ENCODE results near the gene EHD4.

The EHD4 gene

DNA sequence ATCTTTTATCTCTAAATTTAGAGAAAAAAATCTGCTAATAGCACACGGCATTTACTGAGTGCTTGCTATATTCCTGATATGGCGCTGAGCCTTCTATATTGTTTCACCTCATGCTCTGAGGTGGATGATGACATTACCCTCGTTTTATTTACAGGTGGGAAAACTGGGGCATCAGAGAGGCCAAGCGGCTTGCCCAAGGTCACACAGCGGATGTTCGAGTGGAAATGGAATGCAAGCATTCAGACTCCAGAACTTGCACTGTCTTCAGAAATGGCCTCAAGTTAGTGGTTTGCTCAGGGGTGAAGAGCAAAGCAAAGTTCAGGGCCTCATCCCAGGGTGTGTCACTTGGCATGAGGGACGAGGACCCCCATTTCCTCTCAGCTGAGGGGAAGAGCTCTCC is 17.3 kb downstream of the EHD4 start:
- no peak for DNase-seq

DNA sequence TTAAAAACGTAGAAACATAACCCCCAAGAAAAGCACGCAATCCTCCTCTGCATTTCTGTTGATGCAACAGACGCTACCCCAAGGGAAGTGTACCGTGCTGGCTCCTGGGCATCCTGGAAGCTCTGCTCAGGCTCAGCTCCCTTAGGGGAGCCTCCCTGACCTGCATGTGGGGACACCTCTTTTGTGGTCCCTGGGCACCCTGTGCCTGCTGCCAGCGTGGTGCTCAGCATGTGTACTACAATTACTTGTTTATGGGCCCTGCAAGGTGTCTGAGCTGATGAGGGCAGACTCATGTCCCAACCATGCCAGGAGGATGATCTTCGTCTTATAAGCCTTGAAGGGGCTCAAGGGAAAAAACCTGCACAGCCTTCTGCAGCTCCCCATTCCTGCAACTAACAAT is 18.3 kb downstream of the EHD4 start:
- DNase-seq = no peak

DNA sequence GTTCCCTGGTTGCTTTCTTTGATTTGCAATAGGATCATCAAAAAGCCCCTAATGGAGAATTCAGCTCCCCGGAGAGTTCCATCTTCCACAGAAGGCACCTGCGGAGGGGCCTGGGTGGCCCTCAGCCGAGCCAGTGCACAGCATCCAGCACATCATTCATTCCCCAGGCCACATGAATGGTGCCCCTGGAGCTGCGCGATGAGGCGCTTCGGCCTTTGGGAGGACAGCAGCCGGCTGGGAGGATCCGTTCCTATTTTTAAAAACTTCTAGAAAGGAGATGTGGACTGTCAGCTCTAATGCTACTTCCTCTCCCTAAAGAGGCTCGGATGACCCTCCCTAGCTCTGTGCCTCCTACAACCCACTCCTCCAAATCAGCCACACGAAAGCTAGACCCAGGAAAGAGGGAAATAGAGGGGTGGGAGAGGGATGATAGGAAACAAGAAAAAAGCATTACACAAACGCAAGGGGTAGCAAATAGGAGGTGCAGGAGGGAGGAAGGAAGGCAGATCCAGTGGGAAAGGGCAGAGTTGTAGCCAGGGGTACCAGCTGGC is 20.3 kb downstream of the EHD4 start:
- no peak for DNase-seq

DNA sequence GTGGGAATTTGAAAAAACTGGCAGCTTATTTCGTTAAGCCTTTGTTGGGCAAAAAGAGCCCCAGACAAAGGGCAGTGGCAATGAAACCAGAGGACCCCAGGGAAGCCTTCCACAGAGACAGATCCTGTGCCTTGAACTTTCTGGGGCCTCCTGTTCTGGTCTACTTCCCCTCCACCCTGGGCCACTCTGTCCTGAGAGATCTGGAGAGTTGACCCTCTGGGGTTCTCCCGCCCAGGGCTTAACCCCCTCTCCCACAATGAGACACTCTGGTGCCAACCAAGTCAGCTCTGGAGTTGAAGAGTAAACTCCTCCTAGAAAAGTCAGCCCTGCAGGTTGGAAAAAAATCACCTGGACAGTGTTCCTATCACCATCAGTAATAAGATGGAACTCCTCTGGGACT is 20.8 kb downstream of the EHD4 start:
- no peak for DNase-seq

DNA sequence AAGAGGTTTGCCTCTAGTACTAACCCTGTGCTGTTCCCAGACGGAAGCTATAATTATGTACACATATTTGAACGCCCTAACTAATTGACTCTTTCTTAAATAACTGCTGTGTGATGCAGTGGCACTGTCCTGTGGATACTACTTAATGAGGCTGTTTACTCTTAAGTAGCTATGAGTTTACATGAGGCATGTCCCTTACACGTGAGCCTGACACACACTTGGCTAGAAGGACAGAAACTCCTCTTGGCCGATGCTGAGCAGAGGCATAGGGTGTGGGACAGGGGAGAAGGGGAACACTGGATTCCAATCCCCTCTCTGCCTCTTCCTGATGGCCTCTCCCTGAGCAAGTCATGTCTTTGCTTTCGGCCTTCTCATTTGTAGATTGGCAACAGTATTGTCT is 21.9 kb downstream of the EHD4 start:
- no peak for DNase-seq

DNA sequence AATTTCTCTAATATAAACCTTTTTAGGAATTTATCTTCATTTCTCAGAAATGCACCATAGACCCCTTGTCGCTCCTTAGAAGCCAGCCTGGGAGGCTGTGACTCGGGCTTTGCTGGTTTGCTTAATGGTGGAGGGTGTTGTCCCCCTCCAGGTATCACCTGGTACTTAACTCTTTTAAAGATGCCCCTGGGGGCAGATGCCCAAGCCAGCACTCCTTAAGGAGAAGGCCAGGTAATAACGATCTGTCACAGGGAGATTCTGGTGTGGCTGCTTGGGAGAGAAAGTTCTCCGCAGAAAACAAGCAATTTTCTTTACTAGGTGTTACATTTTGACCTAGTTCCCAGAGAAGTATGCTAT is 22.3 kb downstream of the EHD4 start:
- DNase-seq = no peak

DNA sequence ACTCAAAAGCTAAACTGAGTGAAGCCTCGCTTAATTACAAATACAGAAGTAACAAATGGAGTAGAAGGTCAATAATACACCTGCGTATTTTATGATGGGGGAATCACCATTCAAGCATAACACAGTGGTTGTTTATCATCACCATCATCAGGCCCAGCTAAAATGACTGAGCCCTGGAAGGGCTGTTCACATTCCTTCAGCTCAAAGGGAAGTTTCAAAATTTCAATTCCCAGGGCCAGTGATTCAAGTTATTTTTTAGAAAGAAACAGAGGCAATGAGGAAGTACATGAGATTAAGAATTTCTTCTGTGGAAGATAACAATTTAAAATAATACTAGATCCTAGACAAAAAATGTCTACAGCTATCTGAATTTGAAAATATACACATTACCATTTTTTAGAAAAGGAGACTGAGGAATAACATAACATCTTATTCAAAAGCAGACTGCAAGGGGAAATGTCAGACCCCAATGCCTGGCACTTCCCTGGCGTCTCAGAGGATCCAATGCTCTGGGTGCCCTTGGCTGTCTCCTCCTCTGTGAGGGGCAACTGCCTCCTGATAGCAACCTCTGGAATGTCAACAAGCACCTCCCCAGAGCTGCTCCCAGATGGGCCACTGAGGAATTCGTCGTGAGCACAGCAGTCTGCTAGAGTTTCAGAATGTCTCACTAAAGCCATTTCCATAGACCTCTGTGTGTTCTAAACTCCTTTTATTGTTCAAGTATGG is 22.8 kb downstream of the EHD4 start:
- DNase-seq = no peak

DNA sequence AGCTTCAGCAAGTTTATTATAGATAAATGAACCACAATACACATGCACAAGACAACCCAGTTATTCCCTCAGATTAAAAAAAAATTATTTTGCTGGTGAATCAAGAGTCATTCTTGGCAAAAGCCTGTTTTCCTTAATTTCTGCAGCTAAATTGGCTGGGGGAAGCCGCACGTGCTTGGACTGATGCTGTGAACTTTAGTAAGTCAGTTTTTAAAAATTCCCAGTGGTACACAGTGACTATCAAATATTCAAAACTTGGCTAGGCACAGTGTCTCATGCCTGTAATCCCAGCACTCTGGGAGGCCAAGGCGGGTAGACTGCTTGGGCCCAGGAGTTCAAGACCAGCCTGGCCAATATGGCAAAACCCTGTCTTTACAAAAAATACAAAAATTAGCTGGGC is 23.9 kb downstream of the EHD4 start:
- no peak for DNase-seq

DNA sequence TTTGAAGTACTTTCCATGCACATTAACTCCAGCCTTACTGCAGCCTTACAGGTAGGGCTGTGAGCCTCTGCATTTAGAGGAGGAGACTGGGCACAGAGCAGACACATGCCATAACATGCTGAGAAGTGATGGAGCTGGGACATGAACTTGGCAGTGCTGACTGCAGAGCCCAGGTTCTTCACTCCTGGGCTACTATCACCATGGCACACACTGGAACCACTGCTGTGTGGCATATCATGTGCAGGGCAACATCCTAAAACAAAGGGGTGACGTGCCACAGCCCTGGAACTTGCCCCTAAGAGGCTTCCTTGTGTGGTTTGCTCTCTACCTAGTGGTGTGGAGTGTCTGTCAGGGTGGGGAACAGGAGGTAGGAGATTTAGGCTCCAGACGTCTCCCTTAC is 25.4 kb downstream of the EHD4 start:
- DNase-seq = no peak

DNA sequence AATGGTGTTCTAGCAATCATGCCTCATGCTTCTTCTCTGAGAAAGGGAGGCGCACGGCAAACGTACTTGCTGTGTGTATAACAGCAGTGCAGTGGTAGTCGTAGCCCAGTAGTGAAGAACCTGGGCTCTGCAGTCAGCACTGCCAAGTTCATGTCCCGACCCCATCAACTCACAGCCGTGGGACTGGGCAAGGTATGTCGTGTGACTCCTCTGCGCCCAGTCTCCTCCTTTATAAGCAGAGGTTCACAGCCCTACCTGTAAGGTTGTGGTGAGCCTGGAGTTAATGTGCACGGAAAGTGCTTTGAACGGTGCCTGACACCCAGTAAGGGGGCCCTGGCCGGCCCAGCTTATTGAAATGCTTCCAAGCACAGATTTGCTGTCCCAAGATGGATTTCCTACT is 26.6 kb downstream of the EHD4 start:
- no peak for DNase-seq

DNA sequence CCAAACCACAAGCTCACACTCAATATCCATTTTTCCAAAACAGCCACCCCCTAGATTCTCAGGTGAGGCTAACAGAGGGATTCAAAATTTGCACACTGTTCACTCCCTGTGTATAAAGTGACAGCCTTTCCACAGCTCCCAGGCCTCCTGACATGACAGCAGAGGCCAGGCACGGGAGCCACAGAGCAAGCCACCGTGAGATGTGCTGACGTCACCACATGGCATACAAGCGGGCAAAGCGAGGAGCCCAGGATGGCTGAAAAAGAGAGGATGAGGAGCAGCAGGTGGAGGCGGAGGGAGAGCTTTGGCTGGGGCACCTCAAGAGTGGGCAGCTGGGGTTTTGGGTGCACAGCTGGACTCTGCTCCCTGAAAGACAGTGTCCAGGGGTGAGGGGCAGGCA is 27.1 kb downstream of the EHD4 start:
- no peak for DNase-seq

DNA sequence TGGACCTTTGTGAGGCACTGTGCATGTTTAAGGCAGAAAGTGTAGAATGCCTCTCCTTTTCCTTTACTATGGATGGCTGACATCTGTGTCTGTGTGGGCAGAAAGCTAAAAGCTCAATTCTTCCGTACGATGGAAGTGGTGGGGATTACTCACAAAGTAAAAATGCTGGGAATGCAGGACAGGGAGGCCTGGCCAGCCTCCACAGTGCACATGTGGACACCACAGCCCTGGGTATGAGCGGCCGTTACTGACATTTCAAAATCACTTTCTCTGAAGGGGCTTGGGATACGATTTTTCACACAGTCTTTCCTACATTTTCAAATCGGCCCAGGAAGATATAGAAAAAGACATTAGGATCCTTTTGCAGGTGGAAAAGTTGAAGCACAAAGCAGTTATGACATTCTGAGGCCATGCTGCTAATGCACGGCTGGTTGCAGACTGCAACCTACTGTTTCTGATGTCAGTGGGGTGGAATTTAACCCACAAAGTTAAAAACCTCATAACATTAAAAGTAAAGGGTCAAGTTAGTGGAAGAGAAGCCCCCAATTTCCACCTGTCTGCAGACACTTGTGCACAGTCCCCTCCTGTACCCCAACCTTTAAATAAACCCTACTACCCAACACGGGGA is 27.9 kb downstream of the EHD4 start:
- no peak for DNase-seq

DNA sequence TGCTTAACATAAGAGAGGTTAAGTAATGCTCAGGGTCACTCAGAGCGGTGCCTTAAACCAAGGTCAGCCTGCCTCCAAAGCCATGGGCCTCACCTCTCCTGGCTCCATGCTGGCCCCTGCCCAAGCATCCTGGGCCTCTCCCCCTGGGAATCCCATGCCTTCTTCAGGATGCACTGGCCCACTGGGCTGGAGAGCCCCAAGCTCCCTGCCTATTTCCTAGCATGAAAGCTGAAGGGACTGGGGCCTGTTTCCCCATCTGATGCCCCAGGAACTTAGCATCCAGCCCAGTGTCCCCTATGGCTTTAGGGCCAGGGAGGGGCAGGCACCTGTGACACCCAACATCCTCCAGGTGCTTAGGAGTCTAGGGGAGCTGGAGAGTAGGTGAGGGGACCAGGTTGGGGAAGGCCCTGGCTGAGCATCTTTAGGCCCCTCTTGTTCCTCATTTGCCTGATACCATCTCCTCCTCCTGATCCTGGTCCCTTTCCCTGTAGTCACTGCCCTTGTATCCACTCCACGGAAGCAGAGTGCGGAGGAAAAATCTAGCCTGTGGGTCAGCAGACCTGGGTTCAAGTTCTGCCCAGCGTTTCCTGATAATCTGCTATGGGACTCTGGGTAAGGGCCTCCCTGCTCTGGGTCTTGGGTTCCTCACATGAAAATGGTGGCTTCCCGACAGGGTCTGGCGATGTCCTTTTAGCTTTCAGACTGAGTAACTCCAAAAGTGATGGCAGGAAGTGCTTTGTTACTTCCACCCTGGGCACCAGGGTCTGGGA is 28.6 kb downstream of the EHD4 start:
- DNase-seq = no peak

DNA sequence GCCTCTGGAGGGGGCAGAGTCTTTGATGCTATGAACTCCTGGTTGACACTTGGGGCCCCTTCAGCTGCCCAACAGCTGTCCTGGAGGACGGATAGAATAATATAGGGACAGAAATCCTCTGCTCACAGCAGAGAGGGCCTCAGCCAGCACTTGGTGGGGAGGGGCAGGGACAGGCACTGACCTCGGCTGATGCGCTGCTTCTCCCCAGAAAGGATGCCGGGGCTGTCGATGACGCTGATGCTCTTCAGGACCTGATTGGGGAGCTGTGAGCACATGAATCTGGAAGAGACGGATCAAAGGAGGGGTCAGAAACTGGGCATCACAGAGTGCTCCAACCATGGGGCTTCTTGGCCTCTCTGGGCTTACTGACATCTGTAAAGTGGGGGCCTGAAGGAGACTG is 29.5 kb downstream of the EHD4 start:
- DNase-seq = no peak

DNA sequence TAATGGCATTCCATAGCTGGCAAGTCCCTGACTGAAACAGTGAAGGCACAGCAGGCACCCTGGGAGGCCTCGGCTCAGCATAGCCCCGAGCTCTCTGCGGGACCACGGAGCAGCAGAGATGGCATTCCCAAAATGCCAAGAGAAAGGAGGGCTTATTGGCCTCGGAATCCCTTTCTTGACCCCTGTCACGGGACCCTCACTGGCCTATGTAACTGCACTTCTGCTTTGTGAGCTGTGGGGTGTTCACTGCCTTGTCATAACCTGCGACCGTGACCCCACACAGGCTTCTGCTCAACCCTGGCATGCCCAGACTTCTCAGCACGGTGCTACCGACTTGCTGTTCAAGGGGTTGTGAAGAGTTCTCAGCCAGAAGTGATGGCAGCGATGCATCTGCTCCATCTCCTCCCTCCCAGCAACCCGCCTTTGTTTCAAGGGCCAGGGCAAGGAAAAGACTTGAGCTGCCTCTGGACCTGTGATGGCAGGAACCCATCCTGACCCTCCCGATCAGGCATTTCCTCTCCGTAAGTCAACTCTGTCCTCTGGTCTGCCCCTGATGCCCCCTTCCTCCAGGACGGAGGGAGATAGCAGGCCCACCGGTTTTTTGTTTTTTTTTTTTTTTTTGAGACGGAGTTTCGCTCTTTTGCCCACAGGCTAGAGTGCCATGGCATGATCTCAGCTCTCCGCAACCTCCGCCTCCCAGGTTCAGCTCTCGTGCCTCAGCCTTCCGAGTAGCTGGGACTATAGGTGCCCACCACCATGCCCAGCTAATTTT is 30.5 kb downstream of the EHD4 start:
- DNase-seq = no peak

DNA sequence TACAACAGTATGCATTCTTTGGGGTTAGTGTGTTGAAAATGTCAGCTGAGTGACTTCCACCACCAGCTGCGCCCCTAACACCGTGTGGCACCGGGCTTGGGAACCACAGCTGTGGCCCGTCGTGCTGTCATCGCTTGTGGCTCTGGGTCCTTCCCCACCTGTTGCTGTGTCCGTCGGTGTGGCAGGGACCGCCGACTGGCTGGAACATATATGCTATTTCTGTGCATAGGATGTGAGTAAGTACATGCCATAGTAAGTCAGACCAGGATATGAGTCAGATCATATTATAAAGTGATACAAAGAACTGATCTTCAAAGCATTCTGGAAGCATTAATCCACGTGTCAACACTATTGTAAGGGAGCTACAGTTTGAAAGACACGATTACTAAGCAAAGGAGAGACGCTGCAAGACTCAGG is 31.9 kb downstream of the EHD4 start:
- peak in 1 of 2 donors; percentile 32 for DNase-seq

DNA sequence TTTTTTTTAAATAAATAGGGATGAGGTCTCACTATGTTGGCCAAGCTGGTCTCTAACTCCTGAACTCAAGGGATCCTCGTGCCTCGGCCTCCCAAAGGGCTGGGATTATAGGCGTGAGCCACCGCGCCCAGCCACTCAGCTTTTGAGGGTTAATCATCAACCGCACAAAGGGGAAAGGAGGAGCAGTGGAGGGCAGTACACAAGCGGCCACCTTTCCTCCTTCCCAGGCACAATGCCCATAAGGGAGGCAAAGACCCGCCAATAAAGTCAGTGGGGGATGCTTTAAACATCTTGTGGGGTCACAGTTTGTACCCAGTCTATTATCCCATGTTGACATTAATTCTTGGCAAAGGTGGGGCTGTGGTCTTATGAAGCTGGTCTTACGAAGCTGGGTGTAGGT is 32.4 kb downstream of the EHD4 start:
- no peak for DNase-seq

DNA sequence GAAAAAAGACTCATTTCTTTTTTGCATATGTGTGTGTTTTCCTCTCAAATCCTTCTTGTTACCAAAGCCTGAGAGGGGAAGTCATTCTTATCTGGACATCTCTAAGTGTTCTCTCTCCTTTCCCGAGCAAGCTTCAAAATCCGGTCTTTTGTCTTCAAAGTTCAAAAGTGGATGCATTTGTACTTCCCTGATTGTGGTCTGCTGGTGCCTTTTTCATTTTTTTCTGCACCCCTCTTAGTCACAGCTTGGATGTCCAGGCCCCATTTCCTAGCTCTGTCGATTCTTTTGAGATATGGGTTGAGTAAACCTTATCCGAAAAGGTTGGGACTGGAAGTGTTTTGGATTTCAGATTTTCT is 34.8 kb downstream of the EHD4 start:
- DNase-seq = no peak

DNA sequence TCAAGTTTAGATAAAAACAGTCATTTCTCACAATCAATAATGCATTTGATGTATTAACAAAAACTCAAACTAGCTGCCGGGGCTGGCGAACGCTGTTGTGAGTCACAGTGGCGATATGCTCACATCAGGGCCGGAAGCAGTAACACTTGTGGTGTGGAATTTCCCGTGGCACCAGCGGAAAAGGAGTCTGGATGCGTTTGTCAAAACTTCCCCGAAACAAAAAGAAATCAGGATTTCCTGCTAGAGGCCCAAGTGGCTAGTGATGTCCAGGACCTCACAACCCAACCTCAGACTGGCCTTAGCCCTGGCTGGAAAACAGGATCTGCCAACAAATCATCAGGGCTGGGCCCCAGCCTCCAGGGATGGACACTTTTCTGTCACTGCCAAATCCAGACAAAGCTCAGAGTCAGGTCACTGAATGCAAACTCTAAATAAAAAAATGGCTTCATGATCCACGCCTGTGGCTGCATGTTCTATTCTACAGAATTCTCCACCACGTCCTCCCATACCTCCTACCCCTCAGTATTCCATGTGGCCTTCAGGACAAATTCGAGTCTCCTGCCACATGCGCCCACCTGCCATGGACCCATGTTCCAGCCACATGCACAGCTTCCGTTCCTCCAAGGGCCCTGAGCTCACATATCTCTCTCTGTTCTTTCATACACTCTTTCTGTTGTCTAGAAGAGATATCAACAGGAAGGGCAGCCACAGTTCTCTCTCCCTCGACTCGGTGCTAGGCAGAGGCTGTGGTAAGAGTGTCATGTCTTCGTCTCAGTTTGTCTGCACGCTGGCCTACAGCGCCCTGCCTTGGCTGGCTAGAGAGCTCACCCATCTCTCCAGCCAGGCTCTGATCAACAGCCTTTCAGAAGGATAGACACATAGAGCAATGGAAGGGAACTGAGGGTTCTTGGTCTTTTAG is 35.4 kb downstream of the EHD4 start:
- peak; percentile 85 to 88 for DNase-seq

DNA sequence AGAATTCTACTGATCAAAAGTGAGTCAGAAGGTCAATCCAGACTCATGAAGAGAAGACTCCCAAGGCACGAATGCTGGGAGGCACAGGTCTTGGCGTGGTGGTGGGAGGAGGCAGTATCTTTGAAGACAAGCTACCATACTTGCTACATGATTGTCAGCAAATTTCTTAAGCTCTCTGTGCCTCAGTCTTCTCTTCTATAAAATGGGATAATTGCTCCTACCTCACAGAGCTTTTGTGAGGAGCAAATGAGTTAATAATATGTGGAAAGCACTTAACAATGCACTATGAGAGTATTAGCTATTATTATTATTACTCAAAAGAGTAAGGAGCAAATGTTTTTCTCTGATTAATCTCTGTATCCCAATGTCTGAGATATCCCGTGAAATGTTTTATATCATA is 36.2 kb downstream of the EHD4 start:
- no peak for DNase-seq

DNA sequence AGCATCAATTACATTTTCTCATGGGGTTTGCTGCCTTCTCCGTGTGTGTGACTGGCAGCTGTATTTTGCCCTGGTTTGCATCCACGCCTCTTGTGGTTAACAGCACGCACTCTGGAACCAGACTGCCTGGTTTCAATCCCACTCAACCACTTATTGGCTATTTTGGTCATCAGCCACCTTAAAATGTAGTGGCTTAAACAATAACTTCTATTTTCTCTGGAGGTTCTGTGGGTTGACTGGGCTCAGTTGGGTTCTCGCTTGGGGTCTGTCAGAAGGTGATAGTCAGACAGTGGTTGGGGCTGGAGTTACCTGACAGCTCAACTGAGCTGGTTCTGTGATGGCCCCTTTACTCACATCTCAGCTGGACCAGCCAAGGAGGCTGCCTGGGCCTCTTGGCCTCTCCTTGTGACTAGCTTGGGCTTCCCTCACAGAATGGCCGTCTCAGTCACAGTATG is 36.8 kb downstream of the EHD4 start:
- peak in 1 of 2 donors; percentile 41 for DNase-seq

DNA sequence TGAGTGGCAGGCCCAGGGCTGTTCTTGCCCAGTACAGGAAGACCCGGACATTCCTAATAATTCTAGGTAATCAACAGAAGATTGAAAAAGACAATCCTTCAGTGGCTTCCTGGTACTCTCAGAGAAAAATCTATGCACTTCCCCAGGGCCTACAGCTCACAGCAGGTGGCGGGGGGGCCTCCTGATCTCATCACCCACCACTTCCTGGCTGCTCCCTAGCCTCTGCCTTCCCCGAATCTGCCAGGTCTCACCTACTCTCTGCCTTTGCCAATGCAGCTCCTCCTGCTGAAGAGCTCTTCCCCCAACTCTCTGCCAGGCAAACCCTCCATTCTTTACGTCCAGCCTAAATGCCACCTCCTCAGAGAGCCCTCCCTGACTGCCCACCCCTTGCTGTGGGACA is 37.5 kb downstream of the EHD4 start:
- peak; percentile 75 to 81 for DNase-seq
